Spleen (tissue), 11 donors: ENCODE results near the gene MGMT. TPM values are rescaled to one million over a fixed set of nuclear protein-coding genes. Genes with fewer than 3 reads are reported as not detected.

Experiments
- DNase-seq: peaks from one replicate; pipeline ENCODE4 v3.0.0-alpha.2; 2020
- H3K27ac ChIP-seq, 8 donors: fragments of 200-600 bp; sonication (generic) in 7 of 8; 1 replicate in 4 of 8; 2 replicates in 4 of 8; pipeline versions ENCODE4 v1.5.0 to v1.8.0; 2016 to 2021; ENCODE audit warnings: inconsistent platforms in 4 of 8, mild to moderate bottlenecking in 4 of 8, moderate library complexity in 1 of 8
- H3K27me3 ChIP-seq, 7 donors: fragments of 200-600 bp; sonication (generic) in 6 of 7; replicated peaks in 1 of 7; 1 replicate in 4 of 7; 2 replicates in 3 of 7; pipeline versions ENCODE4 v1.5.0 to v1.8.0; 2016 to 2021; ENCODE audit warnings: inconsistent platforms in 3 of 7, mild to moderate bottlenecking in 1 of 7
- H3K36me3 ChIP-seq, 6 donors: fragments of 200-600 bp; sonication (generic) in 5 of 6; 1 replicate in 4 of 6; 2 replicates in 2 of 6; pipeline versions ENCODE4 v1.5.0 to v1.8.0; 2016 to 2021; ENCODE audit warnings: inconsistent platforms in 2 of 6
- H3K4me1 ChIP-seq, 6 donors: fragments of 200-600 bp; sonication (generic) in 5 of 6; 1 replicate in 3 of 6; 2 replicates in 3 of 6; pipeline versions ENCODE4 v1.5.0 to v1.8.0; 2016 to 2021; ENCODE audit warnings: inconsistent platforms in 3 of 6
- H3K4me3 ChIP-seq, 8 donors: fragments of 200-600 bp; sonication (generic) in 7 of 8; 1 replicate in 4 of 8; 2 replicates in 4 of 8; pipeline versions ENCODE4 v1.5.0 to v1.8.0; 2016 to 2021; ENCODE audit warnings: inconsistent platforms in 4 of 8, mild to moderate bottlenecking in 4 of 8, moderate library complexity in 2 of 8
- H3K9me3 ChIP-seq, 8 donors: fragments of 200-600 bp; sonication (generic) in 7 of 8; 1 replicate in 4 of 8; 2 replicates in 4 of 8; pipeline versions ENCODE4 v1.5.0 to v1.8.0; 2016 to 2021; ENCODE audit warnings: inconsistent platforms in 4 of 8
- POLR2A ChIP-seq, 3 donors: fragments of 450-650 bp; IDR thresholded peaks; one replicate each; pipeline ENCODE4 v1.5.1; 2017; ENCODE audit warnings: antibody characterized with exemption in 3 of 3, mild to moderate bottlenecking in 1 of 3
- POLR2AphosphoS5 ChIP-seq, 3 donors: sonication (generic); formaldehyde crosslinking; IDR thresholded peaks; one replicate each; pipeline ENCODE4 v1.5.1; 2017; ENCODE audit warnings: antibody characterized with exemption in 3 of 3
- WGBS, 5 donors: extraction: QIAGEN DNeasy Blood & Tissue Kit in 3 of 5; methylation state at CpG; one replicate each; pipeline versions ENCODE4 v1.1.5 to v1.1.7; 2013 to 2018; 5-methylcytosine and 5-hydroxymethylcytosine counted together
- intact Hi-C: fragments of 100-400 bp; cut with DNase I; formaldehyde crosslinking; loops from one replicate; pipeline ENCODE4 v1.15.0; 2023; ENCODE audit warnings: low total_unique reads
- polyA plus RNA-seq, 3 donors: library from polyadenylated mRNA; stranded (reverse); fragments of 200-250 nt; gene quantifications; one replicate each; pipeline ENCODE4 v1.2.1, GENCODE V29; 2013
- total RNA-seq, 7 donors: library from RNA; depleted of rRNA in 3 of 7; stranded (reverse); fragments of >200 nt in 3 of 7; fragmentation: NEBNext Ultra II Directional in 4 of 7; extraction: Animal tissue kit (Norgen Biotek cat#: 25700) in 4 of 7; gene quantifications; one replicate each; pipeline versions ENCODE4 v1.1.0 to v1.2.1, GENCODE V29; 2016 to 2021
- TF ChIP-seq, protein P1 (sequence below), 11 experiments: fragments of 200-600 bp in 7 of 11; fragments of 450-650 bp in 4 of 11; sonication (generic) in 4 of 11; IDR thresholded peaks in 8 of 11; conservative IDR thresholded peaks in 3 of 11; 1 replicate in 7 of 11; 2 replicates in 4 of 11; pipeline versions ENCODE4 v1.4.0 to v1.8.0; 2016 to 2021; ENCODE audit warnings: antibody characterized with exemption in 11 of 11, inconsistent platforms in 4 of 11, mild to moderate bottlenecking in 1 of 11
- donor health status: healthy with polysubstance abuse.
- donor health status: DM: no; HTN: no; CAD: no; lungs with moderate emphysema.
- donor health status: DM: no; HTN: no; CAD: no.
- donor health status: Bipolar disorder and iron deficiency.
- donor health status: healthy.
- donor health status: DM: no; HTN: no; CAD: no.
- donor health status: DM: yes; HTN: yes; CAD: no.

The MGMT gene
- total and polyA plus RNA-seq, 10 donors, result 14.3 to 33.4 (median 21.7) TPM

DNA sequence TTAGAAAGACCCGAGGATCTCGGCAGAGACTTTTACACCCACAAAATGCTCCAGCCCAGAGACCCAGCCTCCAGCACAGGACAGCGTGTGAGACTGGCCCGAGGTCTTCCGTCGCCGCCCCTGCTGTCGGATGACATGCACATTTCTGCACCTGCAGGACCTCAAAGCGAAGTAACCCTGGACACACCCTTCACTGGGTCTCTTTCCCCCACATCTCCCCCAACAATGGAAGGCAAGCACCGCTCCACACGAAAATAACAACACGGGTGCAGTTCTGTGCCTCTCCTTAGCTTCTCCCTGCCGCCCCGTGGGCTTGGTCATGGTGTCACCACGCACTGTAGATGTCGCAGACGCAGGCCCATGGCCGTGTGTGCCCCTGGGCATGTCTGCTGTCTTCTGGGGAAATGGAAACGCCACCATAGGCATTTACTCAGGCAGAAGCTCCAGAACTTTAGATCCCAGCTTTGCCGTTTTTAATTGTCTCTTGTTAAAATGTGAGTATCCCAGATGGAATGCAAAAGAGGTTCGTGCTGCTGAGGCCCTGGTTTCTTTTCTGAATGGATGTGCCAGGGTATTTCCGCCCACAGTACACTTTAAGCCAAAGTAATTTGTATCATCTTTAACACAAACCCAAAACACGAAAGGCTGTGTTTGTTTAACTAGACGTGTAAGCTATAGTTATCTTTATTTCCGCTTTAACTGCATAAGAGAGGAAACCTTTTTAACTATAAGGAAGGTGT is 237.9 kb downstream of the MGMT start:
- Histone ChIP-seq H3K4me3 (no peak overlapping the region), H3K27ac (no peak overlapping the region), H3K36me3 (peaks cover 0 to 60% (median 8%) of the 10 kb centered on the region in 6 donors), H3K9me3 (no peaks in the 10 kb centered on the region), H3K27me3 (no peaks in the 10 kb centered on the region), H3K4me1 (peaks cover 0 to 11% (median 0%) of the 10 kb centered on the region in 6 donors)
- no peak for DNase-seq
- intact Hi-C loops, result no loop called here
- TF ChIP-seq, protein P1, sequence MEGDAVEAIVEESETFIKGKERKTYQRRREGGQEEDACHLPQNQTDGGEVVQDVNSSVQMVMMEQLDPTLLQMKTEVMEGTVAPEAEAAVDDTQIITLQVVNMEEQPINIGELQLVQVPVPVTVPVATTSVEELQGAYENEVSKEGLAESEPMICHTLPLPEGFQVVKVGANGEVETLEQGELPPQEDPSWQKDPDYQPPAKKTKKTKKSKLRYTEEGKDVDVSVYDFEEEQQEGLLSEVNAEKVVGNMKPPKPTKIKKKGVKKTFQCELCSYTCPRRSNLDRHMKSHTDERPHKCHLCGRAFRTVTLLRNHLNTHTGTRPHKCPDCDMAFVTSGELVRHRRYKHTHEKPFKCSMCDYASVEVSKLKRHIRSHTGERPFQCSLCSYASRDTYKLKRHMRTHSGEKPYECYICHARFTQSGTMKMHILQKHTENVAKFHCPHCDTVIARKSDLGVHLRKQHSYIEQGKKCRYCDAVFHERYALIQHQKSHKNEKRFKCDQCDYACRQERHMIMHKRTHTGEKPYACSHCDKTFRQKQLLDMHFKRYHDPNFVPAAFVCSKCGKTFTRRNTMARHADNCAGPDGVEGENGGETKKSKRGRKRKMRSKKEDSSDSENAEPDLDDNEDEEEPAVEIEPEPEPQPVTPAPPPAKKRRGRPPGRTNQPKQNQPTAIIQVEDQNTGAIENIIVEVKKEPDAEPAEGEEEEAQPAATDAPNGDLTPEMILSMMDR (IDR thresholded peaks at IDR 0.05 in 8 of 11, conservative IDR thresholded peaks at IDR 0.05 in 3 of 11), result no peak
- TF ChIP-seq POLR2A (IDR thresholded peaks at IDR 0.05) (no peak), POLR2AphosphoS5 (IDR thresholded peaks at IDR 0.05) (no peak)
- WGBS, 5 donors, result 89 to 92% (median 91%) methylated on average over 25 of the region's 25 CpGs

DNA sequence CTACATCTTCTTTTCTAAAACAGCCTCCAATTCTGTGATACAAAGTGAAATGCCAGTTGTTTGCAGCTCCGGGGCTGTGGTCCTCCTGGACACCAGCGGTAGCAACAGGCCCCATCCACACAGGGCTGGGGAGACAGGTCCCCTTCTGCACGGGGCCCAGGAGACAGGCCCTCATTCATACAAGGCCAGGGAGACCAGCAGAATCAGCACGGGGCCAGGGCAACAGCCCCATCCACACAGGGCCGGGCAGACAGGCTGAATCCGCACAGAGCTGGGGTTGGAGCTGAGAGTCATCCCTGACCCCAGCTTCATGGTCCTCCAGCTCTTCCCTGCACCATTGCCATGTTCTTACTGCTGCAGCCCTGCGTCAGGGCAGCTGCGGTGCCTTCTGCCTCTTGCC is 238.6 kb downstream of the MGMT start:
- no peak overlapping the region for H3K4me3 ChIP-seq
- no peaks in the 10 kb centered on the region for H3K27me3 ChIP-seq
- WGBS, 5 donors, result 81 to 94% (median 90%) methylated on average over 4 to 8 of the region's 8 CpGs
- no peaks in the 10 kb centered on the region for H3K9me3 ChIP-seq
- no peak for TF ChIP-seq POLR2A (IDR thresholded peaks at IDR 0.05)
- TF ChIP-seq, protein P1 (IDR thresholded peaks at IDR 0.05 in 8 of 11, conservative IDR thresholded peaks at IDR 0.05 in 3 of 11), result no peak
- TF ChIP-seq POLR2AphosphoS5 (IDR thresholded peaks at IDR 0.05), result no peak
- DNase-seq, result no peak
- no peak overlapping the region for H3K27ac ChIP-seq
- intact Hi-C loops, result no loop called here
- H3K36me3 ChIP-seq, result peaks cover 0 to 61% (median 8%) of the 10 kb centered on the region in 6 donors
- peaks cover 0 to 11% (median 0%) of the 10 kb centered on the region in 6 donors for H3K4me1 ChIP-seq

DNA sequence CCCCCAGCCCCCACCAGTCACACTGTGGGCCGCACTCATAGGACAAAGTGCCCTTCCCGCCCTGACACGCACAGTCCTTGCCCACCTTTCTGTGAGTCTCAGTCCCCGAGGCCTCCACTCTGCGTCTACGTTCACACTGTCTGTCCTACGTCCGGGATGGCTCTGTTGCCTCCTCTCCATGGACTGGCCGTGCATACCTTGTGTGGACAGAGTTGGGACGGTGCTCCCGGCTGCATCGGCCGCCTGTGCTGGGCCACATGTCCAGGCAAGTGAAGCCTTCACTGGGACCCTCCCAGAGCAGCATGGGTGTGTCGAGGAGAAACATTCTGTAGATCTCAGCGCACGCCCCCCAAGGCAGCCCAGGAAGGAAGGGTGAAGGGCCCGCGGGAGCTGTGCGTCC is 239.0 kb downstream of the MGMT start:
- Histone ChIP-seq H3K9me3 (no peaks in the 10 kb centered on the region), H3K36me3 (peaks cover 0 to 61% (median 8%) of the 10 kb centered on the region in 6 donors), H3K27me3 (no peaks in the 10 kb centered on the region), H3K4me1 (peaks cover 0 to 11% (median 0%) of the 10 kb centered on the region in 6 donors), H3K4me3 (no peak overlapping the region), H3K27ac (no peak overlapping the region)
- WGBS, 5 donors, result 95 to 98% (median 96%) methylated on average over 17 to 19 of the region's 19 CpGs
- TF ChIP-seq, protein P1 (IDR thresholded peaks at IDR 0.05 in 8 of 11, conservative IDR thresholded peaks at IDR 0.05 in 3 of 11), result no peak
- no peak for TF ChIP-seq POLR2AphosphoS5 (IDR thresholded peaks at IDR 0.05)
- no peak for TF ChIP-seq POLR2A (IDR thresholded peaks at IDR 0.05)
- no peak for DNase-seq
- intact Hi-C loops, result no loop called here

DNA sequence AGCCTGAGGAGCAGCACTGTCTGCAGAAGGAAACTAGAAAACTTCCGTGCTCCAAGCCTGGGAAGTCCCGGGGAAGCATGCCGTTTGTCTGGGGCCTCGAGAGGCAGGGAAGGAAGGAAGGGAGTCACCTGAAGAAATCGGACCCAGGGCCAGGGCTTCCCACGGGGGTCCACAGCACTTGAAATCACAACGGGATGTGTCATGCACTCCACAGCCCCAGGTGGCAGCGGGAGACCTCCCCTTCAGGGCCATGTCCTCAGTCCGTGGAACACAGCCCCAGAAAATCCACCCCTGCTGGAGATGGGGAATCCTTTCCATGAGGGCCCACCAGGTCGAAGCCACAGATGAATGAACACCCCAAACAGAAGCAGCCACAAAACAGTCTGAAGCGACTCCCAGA is 239.5 kb downstream of the MGMT start:
- no peak for DNase-seq
- no peaks in the 10 kb centered on the region for H3K9me3 ChIP-seq
- H3K27ac ChIP-seq, result no peak overlapping the region
- TF ChIP-seq POLR2A (IDR thresholded peaks at IDR 0.05) (no peak), POLR2AphosphoS5 (IDR thresholded peaks at IDR 0.05) (no peak)
- TF ChIP-seq, protein P1 (IDR thresholded peaks at IDR 0.05 in 8 of 11, conservative IDR thresholded peaks at IDR 0.05 in 3 of 11), result no peak
- no peak overlapping the region for H3K4me3 ChIP-seq
- peaks cover 0 to 61% (median 8%) of the 10 kb centered on the region in 6 donors for H3K36me3 ChIP-seq
- no peaks in the 10 kb centered on the region for H3K27me3 ChIP-seq
- intact Hi-C loops, result no loop called here
- peaks cover 0 to 11% (median 0%) of the 10 kb centered on the region in 6 donors for H3K4me1 ChIP-seq
- 84 to 94% (median 87%) methylated on average over 10 to 11 of the region's 11 CpGs for WGBS, 5 donors
